ENCODE data around the gene PARP15.

- TF ChIP-seq CTCF (conservative IDR thresholded peaks at IDR 0.05 in 1 of 2, IDR thresholded peaks at IDR 0.05 in 1 of 2; ENCODE audit: low read depth in 1 of 2, low read length in 2 of 2) (no peak), EZH2 (IDR thresholded peaks at IDR 0.05; ENCODE audit: low read length, missing control alignments) (no peak)
Observed at GRCh38 chr3:122678506-122678905, 101.1 kb downstream of the PARP15 start.
